NCI-H774 (cell line): ENCODE measurements around the gene EIF2A.
"Not testable (repeated sequence)": the region's sequence is repeated elsewhere in the genome, so short reads cannot be mapped to it uniquely, and the experiment has no call there.

Source experiments
- DNase-seq: peaks from one replicate; lab custom pipeline; 2025; lab: John Stamatoyannopoulos, UW

Gene EIF2A

DNA sequence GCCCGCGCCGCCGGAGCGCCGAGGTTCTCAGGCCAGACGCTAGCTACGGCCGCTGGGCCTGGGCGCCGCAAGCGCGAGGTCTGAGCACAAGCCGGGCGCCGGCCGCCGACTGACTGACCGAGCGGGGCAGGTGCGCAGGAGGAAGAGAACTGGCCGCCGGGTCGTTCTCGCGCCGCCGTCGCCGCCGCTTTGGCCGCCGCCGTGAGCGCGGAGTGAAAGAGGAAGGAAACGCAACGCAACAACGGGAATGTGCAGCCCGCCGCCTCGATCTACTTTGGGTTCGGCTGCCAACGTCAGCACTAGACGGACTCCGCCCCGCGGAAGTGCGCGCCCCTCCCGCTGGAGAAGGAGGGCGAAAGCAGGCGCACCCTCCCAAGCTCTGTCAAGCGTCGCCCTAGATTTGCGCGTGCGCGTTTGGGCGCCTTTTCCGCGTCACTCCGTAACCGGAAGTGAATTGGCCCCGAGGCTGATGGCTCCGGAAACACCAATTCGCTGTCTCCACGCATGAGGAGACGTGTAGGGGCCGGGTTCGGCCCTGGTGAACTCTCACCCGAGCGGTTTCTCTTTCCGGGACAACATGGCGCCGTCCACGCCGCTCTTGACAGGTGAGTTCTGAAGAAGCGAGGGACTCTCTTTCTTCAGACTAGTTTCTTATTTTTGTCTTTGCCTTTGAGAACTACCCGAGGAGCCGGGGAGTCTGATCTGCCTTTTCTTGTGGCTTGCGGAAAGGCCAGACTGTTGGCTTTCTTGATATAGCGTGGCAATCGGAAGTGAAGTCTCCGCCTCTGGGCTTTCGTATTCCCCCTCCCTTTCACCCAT lies at the start of gene EIF2A, which contains the start of gene SERP1:
Gene EIF2A, plus strand, starts transcription at position 562 of the 819 bp plus-strand sequence. Its CDS starts 16 bp downstream, at position 578.
Gene SERP1, minus strand, starts transcription at position 271 of the 819 bp plus-strand sequence. CDS start 361 bp downstream, outside the sequence.
- DNase-seq, result peak; percentile 100

DNA sequence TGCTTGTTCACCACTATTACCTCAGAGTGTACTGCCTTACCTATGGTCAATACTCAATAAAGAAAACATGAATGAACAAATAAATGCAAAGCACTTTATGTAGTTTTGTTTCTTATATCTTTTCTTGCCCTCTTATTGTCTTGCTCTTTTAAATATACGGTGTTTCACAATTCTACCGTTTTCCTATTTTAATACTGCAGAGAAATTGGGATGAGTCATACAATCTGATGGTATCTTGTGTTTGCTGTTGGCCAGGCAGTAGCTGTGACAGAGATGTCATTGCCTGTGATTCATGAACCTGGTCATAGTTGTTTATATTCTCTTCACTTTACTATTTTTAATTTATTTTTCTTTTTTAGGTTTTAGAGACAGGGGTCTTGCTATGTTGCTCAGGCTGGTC lies 48.6 kb upstream of the EIF2A start:
- no peak for DNase-seq

DNA sequence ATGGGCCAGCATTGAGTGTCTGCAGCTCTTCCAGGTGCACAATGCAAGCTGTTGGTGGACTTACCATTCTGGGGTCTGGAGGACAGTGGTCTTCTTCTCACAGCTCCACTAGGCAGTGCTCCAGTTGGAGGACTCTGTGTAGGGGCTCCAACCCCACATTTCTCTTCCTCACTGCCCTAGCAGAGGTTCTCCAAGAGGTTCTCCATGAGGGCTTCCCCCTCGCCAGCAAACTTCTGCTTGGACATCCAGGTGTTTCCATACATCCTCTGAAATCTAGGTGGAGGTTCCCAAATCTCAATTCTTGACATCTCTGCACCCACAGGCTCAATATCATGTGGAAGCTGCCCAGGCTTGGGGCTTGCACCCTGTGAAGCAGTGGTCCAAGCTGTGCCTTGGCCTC lies 45.6 kb upstream of the EIF2A start:
- not testable (repeated sequence) for DNase-seq

DNA sequence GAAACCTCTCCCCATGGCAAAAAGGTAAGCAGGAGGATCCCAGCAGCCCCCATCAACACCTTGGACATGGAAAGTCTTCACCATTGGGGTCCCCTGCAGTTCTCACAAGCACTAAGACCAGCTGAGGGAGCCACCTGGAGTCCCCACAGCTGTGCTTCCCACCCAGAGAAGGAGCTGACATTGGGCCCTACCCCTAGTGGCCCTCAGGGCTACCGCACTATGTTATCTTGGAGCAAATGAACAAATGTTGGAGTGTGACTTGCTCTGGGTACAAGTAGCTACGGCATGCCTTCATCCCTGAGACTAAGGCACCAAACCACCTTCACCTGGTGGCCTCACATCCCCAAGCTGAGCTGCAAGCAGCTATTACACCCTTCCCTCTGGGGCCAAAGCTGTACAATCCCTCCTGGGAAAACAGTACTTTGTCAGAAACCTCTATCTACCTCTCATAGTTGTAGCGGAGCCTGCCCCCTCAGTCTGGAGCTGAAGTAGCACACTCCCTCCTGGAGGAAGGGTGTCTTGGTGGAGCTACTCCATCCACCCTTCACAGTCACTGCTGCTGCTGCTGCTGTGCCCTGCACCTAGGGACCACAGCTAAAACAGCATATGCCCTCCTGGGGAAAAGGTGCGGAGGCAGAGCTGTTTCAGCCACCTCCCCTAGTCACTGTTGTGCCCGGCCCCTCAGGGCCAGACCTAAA lies 43.0 kb upstream of the EIF2A start:
- DNase-seq, result no peak

DNA sequence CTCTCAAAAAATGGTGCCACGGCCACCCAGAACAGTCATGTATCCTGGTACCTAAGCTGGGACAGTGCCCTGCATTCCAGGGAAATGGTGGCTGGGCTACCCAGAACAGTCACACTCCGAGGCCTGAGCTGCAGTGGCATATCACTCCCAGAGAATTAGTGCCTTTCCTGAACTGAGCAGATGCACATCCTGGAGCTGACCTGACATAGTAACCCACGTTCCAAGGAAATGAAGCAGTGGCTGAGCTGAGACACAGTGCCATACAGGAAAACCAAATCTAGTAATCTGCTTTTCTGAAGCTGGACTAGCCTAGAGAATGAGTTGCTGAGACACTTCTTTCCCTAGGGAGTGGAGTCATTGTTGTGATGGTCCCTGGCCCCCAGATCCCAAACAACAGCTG lies 42.1 kb upstream of the EIF2A start:
- no peak for DNase-seq

DNA sequence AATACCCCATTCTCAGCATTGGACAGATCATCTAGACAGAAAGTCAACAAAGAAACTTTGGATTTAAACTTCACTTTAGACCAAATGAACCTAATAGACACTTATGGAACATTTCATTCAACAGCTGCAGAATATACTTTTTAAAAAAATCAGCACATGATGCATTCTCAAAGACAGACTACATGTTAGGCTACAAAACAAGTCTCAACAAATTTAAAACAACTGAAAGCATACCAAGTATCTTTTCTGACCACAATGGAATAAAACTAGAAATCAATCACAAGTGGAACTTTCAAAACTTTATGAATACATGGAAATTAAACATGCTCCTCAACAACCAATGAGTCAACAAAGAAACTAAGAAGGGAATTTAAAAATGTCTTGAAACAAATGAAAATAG lies 38.2 kb upstream of the EIF2A start:
- no peak for DNase-seq

DNA sequence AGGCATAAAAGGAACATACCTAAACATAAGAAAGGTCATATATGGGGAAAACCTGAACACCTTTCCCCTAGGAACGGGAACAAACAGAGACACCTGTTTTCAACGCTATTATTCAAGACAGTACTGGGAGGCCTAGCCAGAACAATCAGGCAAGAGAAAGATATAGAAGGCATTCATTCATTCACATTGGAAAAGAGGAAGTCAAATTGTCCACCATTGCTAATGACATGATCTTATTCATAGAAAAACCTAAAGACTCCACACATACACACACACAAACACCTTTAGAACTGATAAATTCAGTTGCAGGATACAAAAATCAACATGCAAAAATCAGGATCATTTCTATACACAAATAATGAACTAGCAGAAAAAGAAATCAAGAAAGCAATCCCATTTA lies 36.8 kb upstream of the EIF2A start:
- DNase-seq, result no peak

DNA sequence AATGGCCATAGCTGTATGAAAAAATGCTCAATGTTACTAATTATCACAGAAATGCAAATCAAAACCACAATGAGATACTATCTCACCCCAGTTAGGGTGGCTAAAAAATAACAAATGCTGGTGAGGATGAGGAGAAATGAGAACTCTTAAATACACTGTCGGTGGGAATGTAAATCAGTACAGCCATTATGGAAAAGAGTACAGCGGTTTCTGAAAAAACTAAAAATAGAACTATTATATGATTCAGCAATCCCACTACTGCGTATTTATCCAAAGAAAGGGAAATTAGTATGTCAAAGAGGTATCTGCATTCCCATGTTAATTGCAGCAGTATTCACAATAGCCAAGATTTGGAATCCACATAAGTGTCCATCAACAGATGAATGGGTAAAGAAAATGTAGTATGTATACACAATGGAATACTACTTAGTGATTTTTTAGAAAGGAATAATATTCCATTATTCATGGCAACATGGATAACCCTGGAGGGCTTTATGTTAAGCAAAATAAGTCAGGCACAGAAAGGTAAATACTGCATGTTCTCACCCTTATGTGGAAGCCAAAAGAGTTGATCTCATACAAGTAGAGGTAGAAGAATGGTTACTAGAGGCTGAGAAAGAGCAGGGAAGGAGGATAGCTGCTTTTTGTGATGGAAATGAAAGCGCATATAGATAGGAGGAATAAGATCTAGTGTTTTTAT lies 35.3 kb upstream of the EIF2A start:
- DNase-seq, result no peak

DNA sequence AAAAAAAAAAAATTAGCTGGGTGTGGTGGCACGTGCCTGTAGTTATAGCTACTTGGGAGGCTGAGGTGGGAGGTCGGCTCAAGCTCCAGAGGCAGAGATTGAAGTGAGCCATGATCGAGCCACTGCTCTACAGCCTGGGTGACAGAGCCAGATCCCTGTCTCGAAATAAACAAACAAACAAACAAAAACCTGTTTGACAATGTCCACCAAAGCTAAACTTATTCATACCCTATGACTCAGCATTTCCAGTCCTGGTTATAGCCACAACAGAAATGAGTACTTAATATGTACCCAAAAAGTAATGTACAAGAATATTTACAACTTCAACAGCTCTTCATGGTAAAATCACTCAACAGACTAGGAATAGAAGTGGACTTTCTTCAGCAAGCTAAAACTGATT lies 31.4 kb upstream of the EIF2A start:
- DNase-seq, result no peak

DNA sequence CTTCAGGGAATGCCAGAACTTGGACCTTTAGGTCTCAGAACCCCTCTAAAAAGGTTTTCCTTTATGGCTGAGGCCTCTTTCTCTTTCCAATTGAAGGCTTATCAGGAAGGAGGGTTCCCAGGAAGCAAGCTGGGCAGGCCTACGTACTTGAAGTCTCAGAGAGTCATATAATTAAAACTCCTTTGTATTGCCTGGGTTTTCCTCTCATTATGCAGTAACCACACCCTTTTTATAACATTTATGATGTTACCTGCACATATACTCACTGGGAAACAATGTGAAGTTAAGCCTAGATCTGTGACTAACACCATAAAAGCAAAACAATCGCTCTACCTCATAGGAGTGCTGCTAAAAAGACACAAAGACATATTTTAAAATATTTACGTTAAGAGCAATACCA lies 27.6 kb upstream of the EIF2A start:
- DNase-seq, result no peak

DNA sequence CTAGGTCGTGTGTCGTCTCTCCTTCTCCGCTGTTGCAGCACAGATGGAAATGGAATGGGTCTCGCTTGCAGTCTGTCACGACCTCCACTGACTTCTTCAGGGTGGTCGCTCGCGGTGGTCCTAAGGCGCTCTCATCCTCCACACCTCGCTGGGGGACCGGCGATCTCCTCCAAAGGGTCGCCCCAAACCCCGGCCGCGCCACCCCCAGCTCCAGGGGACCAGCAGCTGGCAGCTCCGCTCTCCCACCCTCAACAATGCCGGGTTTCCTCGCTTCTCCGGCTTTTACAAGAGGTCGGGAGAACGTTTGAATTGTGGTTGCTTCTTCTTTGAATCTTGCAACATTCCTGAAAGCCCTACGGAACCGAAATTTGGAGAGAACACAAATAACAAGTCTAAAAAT lies 26.2 kb upstream of the EIF2A start:
- DNase-seq, result no peak

DNA sequence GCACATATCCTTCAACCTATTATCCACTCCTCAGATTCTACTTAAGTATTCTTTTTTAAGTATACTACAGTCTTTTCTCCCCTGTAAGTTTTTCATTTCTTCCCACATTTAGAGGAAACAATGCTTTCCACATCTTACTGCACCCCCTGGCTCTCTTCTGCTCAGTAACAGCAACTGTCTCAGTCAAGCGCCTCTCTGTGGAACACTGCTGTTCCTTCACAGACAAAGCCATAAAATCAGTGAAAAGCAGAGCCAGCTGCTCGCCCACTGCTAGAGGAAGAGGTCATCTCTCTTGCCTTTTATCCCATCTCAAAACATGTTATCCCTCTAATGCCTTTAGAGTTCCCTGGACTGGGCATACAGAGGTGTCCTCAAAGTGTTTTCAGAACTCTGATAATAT lies 25.1 kb upstream of the EIF2A start:
- DNase-seq, result no peak

DNA sequence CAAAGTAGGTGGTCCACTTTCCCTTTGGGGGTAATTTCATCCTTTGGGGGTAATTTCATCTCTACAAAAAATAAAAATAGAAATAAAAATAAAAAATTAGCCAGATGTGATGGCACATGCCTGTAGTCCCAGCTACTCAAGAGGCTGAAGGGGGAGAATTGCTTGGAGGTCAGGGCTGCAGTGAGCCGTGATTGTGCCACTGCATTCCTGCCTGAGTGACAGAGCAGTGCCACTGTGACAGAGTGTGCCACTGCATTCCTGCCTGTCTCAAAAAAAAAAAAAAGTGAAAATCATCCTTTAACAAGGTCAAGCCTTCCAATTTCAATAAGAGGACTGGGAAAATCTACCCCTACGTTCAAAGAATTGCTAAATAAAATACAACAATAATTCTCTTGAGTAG lies 23.0 kb upstream of the EIF2A start:
- DNase-seq, result no peak

DNA sequence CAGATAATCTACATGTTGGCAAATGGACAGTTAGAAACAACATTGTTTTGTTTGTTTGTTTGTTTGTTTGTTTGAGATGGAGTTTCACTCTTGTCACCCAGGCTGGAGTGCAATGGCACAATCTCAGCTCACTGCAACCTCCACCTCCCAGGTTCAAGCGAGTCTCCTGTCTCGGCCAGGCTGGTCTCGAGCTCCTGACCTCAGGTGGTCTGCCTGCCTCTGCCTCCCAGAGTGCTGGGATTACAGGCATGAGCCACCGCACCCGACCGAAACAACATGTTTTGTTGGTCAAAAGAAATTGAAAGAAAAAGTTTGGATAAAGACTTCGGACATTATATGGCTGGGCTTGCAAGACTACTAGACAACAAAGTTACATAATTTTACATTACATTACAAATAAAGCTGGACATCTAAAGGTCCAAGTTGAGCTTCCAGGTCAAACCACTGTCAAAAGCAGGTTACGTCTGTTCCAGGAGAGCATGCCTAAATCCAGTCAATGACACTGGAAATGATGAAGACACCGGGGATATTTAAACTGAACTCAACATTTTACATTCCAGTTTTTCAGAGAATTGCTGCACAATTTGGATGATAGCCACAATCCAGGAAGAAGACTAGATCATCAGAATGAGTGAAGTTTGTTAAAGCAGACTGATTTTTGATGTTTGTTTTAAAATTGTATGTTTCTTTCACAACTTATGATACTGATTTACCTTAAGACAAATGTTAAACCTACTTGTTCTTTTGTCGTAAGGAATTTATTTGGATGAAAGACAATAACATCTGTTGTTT lies 18.9 kb upstream of the EIF2A start:
- no peak for DNase-seq

DNA sequence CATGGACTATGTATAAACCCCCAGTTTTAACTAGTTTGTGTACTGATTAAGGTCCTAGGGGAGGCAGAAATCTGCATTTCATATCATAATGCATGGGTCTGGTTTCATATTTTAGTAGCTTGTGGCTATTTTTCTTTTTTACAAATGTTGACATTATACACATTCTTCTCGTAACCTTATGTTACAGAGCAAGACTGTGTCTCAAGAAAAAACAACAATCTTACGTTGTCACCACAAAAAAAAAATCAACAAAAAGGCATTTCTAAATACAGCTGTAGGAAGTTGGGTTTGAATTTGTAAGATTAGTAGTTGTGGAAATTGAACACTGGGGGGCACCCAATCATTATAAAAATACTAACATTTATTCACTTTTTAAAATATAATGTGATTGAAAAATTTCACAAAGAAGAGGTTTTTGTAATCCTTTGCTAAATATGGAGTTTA lies 18.2 kb upstream of the EIF2A start:
- no peak for DNase-seq

DNA sequence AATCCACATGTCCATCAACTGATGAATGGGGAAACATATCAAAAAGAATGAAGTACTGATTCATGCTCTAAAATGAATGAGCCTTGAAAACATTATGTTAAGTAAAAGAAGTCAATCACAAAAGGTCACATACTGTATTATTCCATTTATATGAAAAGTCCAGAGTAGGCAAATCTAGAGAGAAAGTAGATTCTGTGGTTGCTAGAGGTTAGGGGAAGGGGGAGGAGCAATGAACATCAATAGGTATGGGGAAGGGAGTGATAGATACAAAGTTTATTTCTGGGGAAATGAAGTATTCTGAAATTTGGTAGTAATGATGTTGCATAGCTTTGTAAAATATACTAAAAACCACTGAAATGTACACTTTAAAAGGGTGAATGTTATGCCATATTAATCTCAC lies 14.8 kb upstream of the EIF2A start:
- no peak for DNase-seq

DNA sequence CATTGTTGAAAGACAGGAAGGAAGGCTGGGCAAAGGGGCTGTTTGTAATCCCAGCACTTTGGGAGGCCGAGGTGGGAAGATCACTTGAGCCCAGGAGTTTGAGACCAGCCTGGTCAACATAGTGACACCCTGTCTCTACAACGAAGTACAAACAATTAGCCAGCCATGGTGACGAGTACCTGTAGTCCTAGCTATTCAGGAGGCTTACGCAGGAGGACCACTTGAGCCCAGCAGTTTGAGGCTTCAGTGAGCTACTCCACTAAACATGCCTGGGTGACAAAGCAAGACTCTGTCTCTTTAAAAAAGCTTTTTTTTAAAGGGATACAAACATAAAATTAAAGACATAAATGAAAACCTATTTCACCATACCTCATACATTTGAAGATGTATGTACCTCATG lies 11.4 kb upstream of the EIF2A start:
- DNase-seq, result peak; percentile 18

DNA sequence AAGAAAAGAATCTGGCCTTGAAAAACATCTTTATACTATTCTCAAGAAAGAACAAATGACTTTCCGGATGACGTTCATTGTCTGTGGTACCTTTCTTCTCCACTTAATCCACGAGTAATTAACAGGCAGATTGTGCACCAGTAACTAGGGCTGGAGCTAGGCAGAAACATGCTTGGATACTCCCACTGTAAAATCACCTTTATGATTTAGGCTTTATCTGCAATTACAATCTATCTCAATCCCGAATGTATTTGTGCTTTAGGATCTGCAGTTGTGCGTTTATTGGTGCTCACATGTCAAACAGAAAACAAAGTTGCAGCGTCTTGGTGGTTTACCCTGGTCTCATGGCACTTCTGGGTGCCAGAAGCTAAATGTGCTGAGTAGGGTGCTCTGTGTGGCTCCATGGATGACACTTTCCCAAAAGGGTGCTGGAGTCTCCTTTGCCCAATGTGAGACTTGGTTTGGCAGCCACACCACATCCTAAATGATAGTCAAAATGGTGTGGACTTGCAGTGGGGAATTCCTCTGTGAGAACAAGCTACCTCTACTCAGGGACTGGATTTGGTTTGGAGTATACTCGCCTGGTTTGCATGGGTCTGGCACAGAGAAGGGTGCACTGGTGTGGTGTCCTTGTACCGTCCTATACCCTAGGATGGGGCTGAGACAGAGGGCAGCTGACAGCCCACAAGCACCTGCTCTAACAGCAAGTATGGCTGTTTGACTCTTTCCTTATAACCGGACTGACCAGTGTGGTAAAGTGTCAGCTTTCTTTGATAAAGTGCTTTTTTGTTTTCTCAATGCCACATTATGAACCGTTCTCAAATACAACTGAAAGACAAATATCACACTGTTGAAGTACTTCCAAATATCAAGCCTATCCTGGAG lies 8.0 kb upstream of the EIF2A start:
- peak; percentile 61 for DNase-seq

DNA sequence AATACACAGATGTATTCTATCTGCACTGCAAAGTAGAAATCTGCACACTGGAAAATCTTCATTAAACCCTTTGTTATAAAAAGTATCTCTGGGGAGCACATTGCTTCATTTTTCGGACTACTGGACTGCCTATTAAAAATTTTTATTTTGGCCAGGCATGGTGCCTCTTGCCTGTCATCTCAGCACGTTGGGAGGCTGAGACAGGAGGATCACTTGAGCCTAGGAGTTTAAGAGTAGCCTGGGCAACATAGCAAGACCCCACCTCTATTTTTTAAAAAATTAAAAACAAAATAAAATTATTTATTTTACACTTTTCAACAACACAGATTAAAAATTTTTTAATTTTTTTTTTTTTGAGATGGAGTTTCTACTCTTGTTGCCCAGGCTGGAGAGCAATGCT lies 6.3 kb upstream of the EIF2A start:
- no peak for DNase-seq

DNA sequence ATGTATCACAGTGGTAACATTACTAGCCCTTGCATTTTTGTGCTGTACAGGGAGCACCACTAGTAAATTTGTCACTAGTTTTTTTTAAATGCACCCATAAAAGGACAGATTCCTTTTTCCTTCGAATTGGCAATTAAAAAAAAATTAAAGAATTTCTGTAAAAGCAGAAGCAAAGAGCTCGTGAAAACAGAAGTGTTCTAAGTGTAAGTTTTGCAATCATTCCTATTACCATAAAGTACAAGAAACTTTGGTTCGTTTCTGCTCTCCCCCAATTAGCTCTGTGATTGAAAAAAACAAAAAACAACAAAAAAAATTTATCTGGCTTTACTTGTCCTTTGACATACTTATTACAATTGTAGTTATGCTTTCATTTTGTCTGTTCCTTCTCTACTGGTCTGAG lies 5.6 kb upstream of the EIF2A start:
- no peak for DNase-seq

DNA sequence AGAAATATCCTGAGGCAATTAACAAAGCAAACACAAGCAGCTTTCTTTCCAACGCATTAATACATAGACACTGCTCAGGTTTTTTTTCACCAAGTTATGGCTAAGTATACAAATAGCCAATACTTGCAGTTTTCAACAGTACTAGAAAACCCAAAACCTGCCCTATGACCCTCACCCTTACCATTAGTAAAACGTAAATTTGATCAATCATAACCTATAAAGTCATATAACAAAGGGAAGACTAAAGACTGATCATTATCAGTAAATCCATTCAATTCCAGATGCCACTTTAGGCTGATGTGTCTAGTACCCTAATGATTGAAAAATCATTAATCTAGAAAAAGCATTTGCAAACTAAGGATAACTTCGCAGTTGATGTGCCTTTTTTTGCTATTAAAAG lies 3.5 kb upstream of the EIF2A start:
- DNase-seq, result no peak
